HG03571 (cell line): ENCODE results near the gene NUBP2.
A peak's percentile ranks its signal among the peaks of the same experiment; 100 is the strongest.

Experiments
- ATAC-seq: cut with Tn5 transposase; IDR thresholded peaks from one replicate; pipeline ENCODE4 v1.9.1; 2021; ENCODE audit not compliant: unreplicated experiment

Gene NUBP2, protein sequence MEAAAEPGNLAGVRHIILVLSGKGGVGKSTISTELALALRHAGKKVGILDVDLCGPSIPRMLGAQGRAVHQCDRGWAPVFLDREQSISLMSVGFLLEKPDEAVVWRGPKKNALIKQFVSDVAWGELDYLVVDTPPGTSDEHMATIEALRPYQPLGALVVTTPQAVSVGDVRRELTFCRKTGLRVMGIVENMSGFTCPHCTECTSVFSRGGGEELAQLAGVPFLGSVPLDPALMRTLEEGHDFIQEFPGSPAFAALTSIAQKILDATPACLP

DNA sequence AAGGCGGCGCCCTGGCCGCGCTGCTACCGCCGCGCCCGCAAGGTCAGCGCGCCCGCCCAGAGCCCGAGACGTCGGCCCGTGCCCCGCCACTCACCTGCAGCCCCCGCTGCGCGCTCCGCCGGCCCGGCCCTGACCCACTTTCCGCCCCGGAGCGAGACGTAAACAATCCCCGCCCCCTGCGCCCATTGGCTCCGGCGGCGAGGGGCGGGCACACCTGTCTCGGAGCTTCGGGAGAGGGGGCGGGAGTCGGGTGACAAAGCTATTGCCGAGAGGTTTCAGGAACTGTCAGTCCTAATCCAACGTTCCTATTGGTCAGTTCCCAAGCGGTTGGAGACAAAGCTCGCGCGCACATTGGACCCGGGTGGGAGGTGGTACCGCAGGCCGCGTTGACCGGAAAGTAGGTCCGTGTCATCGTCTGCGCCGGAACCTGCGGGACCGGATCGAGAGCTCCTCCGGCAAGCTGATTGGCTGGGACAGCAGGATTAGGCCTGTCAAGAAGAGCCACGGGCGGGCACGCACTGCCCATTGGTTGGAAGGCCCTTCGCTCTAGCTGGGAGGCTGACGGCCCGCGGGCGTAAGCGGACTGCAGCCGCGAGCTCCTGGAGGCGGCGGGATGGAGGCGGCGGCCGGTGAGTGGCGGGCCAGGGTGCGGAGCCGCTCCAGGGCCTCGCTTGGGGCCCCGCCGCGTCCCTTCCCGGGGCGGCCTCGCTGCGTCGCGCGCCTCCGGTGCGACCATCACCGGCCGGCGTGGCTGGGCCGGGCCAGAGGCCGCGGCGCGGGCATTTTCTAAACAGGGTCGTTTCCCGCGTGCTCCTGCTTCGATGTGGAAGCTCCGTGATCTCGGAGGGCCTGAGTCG, at the start of gene NUBP2, which contains the start of gene SPSB3:
Gene NUBP2, plus strand, starts transcription at position 553 of the 857 bp plus-strand sequence. Its CDS starts 61 bp downstream, at position 614.
Gene SPSB3, minus strand, starts transcription at position 164 of the 857 bp plus-strand sequence. CDS start 1,088 bp downstream, outside the sequence.
- ATAC-seq: peak; percentile 82

DNA sequence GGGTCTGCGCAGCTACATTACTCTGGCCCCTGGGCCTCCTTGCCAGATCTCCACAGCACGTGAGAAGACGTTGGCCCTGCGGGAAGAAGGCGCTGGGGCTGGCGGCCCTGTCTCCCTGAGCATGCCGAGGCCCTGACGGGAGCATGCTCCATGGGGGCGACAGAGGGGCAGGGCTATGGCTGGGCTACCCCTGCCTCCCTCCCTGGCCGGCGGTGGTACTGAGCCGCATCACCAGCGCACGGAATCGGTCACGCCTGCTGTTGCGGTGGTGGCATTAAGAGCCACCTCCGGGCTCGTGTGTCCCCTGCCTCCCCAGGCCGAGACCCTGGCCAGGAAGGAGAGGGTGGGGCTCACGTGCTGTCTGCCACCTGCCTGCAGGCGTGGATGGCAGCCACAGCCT, 48.6 kb upstream of the NUBP2 start:
- ATAC-seq: no peak

DNA sequence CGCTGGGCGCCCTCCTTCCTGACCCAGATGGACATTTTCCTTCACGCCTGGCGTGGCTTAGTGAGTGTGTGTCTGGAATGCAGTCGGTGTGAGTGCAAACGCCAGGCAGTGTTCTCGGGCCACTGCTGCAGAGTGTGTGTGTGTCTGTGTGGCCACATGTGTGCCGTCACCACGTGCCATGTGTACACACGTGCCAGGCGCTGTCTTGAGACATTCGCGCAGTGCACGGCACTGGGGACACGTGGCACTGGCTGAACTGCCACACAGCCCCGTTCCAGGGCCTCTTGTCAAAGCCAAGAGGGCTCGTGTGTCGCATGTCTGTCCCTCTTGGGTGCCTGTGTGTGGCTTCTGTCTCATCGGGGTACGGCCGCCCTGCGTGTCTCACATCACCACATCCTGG, 47.9 kb upstream of the NUBP2 start:
- no peak for ATAC-seq

DNA sequence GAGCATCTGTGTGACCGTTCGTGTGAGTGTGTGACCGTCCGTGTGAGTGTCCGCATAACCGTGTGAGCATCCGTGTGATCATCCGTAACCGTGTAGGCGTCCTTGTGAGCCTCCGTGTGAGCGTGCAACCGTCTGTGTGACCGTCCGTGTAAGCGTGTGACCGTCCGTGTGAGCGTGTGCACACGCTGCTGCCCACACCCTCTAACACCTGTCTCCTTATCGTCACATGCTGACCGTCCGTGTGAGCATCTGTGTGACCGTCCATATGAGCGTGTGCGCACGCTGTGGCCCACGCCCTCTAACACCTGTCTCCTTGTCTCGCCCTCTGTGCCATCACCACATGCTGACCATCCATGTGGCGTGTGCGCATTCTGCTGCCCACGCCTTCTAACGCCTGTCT, 42.5 kb upstream of the NUBP2 start:
- ATAC-seq: no peak

DNA sequence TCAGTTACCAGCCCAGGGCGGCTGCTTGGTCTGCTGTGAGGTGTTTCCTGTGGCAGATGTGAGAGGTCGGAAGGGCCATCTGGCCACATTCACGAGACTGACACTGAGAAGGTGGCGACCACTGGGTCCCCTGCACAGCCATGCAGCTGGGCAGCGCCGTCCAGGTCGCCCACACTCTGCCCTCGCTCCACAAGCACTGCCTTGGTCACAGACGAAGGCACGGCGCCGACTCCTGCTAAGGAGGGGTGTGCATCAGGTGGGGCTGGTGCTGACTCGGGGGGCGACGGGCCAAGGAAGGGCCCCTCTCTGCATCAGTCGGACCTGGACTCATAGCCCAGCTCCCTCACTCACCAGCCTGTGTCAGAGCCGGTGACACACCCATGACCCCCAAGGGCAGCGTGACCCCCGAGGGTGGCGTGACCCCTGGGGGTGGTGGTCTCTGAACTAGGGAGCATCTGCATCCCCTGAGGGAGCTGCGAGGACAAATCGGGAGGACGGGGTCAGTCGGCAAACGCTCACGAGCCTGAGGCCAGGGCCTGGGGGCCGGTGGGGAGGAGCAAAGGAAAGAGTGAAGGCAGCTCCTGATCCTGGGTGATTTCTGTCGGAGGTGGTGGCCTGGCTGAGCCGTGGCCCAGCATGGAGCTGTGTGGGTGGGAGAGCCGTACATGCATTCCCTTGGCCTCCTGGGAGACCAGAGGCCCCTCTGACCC, 41.8 kb upstream of the NUBP2 start:
- ATAC-seq: no peak

DNA sequence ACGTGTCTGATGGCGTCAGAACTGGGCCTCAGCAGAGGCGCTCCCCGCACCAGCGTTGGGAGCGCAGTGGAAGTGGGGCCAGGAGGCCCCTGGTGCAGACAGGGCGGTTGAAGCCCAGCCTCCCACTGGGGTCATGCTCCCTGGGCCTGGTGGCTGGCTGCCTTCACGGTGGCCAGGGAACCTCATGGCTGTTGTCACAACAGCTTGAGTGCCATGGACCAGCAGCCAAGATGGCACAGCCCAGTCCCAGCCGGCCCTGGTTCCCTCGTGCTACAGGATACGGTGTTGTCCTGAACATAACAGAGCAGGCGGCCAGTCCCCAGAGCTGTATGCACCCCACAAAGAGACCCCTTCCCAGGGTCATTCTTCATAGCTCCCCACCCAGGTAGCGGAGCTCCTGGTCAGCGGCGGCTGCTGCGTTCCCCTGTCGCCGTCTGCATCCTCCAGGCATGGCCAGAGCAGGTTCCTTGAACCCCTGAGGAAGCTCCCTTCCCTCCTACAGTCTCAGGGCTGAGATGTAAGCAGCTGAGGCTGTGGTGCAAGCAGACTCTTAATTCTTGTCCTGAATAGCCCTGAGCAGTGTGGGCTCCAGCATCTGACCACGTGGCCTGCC, 41.1 kb upstream of the NUBP2 start:
- ATAC-seq: no peak

DNA sequence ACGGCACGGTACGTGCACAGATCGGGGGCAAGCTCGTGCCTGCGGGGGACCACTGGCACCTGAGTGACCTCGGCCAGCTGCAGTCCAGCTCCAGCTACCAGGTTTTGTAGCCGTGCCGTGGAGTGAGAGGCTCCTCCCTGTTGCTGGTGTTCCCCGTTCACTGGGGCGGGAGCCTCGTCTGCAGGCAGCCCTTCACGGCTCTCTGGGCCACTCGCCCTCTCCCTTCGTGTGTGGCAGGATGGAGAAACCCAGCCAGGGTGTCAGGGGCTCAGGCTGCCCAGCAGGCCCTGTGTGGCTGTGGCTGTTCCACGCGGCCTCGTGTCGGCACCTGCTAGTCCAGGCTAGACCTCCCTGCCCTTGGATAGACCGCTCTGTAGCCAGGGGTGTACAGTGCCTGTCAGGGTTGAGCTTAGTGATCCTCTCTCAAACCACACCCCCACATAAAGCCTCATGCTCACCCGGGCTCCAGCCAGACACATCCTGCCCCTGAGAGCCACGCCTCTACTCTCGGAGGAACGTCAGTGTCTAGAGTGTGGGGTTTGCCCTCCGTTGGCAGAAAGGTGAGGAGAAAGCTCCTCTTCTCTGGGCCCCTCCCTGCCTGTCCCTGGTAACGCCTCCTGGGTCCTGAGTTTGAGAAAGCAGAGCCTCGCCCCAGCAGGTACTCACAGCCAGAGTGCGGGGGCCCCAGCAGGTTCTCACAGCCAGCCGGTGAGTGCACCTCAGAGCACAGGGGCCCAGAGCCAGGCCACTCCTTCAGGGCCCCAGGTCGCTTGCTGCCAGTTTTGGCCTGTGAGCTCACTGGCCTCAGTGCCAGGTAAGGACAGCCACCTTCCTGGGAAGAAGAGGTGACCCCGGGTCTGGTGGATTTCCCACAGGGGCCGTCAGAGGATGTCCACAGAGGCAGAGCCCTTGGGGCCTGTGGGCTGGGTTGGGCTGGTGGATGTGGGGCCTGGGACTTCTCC, 39.1 kb upstream of the NUBP2 start:
- ATAC-seq: no peak

DNA sequence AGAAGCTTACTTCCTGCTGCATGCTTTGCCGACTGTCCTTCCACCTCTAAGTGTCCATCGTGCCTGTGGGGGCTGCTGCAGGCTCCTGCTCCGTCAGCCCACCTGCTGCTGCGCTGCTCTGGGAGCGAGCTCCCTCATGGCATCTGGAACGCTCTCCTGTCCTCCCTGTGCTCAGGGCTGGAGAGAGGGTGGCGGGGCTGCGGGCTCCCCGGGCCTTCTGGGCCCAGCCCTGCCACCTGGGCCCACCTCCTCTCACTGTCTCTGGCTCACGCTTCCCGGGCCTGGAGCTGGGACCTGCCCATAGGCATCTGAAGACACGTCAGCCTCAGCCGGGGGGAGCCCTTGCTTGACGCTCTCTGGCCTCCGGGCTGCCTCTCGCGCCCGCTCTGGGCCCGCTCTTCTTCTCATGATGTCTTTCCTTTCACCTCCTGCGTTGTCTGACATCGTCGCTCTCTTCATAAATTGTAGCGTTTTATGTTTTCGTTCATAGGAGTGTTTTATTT, 38.4 kb upstream of the NUBP2 start:
- no peak for ATAC-seq

DNA sequence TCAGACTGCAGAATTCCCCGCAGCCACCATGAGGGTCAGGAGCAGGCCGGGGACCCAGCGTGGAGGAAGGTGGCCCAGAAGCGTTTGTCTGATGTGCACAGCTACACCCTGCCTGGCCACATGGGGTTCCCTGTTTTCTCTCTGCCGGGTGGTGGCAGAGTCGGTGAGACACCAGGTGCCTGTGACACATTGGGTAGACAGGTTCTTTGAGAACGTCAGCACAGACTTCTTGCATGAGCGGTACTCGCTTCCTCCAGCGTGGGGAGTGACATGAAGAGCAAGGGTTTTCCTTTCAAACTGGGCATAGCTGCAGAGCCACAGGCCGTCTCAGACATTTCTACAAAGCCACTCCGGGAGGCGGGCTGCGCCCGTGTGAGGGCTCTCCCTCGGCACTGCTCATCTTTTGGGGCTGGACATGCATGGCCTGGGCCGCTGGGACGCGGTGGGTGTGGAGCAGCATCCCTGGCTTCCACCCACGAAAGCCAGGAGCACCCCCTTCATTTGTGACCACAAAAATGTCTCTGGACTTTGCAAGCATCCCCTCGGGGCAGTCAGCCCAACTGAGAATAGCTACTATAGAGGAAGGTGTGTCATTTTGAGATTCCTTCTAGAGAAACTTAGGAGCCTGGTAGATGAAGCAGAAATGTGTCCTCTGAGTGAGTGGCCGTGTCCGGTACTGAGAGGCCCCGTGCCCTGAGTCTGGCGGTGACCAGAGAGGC, 37.4 kb upstream of the NUBP2 start:
- ATAC-seq: no peak

DNA sequence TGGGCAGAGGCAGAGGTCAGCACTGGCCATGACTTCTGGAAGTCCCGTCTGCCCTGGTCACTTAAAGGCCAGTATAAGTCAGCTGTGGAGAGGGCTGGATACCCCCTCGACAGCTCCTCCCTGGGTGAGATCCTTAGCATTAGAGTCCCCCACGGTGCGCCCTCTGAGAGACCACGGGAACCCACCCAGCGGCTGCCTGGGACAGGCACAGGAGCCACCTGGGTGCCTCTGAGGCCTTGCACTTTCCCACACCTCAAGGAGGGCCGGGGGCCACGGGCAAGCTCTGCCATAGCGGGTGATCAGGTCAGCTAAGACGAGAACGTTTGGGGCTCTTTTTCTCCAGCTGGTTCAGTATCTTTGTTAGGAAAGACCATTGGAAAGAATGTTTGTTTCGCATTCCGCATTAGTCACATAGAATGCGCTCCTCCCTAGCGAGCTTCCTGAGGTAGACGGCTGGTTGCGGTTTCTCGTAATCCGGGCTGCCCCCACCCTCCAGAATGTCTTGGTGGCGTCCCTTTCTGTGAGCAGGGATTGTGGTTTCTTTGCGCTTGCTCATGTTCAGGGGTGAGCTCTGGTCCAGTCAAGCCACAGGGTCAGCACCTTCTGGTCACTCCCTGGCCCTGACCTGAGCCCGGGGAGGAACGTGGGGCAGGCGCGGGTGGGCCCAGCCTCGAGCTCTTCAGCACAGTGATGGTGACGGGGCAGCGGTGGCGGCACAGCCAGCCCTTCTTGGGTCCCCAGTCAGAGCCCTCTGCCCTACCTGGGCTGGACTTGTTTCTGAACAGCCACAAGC, 36.7 kb upstream of the NUBP2 start:
- no peak for ATAC-seq

DNA sequence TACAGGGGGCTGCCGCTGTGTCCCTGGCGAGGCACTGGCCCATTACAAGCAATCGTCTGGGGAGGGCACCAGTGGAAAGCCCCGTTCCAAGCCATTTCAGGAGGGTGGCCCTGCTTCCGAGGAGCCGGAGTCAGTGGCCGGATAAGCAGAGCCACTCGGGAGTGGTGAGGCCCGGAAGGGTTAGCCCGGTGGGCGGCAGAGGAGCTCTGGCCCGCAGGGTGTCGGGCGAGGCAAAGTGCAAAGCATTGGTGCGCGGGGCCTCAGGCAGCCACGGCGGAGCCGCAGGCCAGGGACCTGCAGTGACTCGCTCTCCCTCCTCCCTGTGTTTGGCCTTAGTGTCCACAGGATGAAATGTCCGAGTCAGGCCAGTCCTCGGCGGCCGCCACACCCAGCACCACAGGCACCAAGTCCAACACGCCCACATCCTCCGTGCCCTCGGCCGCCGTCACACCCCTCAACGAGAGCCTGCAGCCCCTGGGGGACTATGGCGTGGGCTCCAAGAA, 36.0 kb upstream of the NUBP2 start:
- no peak for ATAC-seq

DNA sequence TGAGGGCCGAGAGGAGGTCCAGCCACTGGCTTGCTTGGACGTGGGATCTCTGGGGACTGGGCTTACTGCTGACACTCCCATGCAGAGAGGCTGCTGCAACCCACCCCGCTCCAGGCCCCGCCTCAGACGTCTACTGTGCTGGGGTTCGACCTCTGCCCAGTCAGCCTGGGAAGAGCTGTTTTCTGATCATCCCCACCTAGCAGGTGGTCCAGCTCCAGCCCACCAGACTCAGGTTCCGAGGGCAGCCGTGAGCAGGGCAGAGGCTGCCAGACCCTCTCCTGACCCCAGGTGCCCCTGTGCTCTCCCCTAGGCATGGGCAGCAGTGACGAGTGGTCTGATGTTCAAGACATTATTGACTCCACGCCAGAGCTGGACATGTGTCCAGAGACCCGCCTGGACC, 34.8 kb upstream of the NUBP2 start:
- ATAC-seq: no peak

DNA sequence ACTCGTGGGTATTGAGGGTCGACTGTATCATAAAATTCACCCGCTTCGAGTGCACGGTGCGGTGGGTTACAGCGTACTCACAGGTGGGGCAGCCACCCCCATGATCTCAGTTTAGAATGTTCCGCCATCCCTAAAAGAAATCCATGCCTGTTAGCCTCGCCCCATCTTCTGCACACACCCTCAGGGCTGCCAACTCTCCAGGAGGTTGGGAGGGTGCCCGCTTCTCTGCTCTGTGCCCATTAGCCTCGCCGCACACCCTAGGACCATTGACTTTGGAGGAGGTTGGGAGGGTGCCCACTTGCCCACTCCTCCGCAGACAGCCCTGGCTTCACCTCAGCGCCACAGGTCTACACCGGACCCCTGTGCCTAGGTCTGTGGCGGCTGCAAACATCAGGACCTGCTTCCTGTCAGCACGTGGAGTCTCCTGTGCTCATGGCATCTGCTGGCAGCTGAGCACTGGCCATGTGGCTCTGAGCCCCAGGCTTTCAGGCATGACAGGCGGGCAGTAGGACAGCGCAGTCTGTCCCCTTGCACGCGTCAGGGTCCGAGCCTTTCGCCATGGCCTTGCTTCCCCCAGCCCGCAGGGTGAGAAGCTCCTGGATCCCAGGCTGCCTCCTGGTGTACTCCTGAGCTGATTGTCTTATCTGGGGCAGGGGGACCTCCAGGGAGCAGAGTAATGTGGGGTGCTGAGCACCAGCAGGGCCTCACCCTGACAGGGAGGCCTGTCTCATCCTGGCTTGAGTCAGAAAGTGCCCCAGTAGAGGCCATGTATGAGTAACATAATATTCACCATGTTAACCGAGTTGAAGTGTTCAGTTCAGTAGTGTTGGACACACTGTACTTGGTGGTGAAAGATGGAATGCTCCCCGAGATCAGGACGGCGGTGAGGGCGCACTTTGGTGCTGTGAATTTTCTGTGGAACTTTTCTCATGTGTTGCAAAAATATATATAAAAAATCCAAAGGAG, 33.3 kb upstream of the NUBP2 start:
- no peak for ATAC-seq

DNA sequence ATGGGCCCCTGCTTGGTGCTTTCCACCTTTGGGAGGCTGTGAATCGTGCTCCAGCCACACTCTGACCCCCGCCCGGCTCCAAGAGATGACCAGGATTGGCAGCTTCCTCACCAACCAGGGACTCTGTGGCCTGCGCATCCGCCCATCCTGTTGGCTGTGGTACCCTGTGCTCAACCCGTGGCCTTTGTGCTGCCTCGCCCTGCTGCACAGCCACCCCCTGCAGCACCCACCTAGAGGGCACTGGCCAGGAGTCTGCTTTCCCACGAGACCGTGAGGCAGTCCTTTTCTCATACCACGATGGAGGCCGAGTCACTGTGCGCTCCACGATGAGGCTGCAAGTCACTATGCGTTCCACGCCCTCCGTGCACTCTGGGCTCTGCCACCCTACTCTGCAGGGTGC, 30.8 kb upstream of the NUBP2 start:
- no peak for ATAC-seq

DNA sequence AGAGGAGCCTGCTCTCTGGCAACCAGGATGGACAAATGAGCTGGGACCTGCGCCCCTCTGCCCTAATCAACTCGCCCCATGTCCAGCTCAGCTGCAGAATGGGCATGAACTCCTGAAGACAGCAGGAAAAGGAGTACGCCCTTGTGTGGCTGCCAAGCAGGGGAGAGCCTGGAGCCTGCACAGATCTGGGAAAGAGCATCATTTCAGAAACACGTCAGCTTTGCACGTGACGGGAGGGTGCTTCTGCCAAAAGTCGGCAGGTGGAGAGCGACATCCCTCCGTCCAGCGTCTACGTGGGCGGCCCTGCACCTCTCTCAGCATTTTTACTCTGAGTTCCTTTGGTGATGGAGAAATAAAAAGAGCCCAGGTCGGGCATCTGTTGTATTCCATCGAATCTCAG, 29.9 kb upstream of the NUBP2 start:
- no peak for ATAC-seq

DNA sequence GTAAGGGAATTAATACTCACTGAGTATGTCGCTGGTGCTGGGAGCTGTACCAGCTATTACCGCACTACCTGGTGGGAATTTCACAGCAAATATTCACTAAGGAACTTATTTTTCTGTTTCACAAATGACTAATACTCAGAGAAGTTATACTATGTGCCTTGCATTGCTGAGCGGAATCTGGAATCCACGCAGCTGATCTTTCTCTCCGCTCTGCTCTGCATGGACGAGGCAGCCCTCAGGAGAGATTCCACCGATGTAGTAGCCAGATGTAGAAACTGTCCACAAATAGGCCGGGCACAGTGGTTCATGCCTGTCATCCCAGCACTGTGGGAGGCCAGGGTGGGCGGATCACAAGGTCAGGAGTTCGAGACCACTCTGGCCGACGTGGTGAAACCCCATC, 28.6 kb upstream of the NUBP2 start:
- ATAC-seq: no peak
